HepG2 (cell line): ENCODE results near the gene PSMA3. TPM values are rescaled to one million over a fixed set of nuclear protein-coding genes. Genes with fewer than 3 reads are reported as not detected.

ENCODE experiments used
- DRAP1 ChIP-seq: IDR thresholded peaks from 2 replicates; pipeline ENCODE4 v1.6.1; 2016; ENCODE audit warnings: missing genetic modification reagents, missing compliant biosample characterization
- EEA1 ChIP-seq: sonication (generic); formaldehyde crosslinking; IDR thresholded peaks from 2 replicates; pipeline ENCODE4 v1.5.1; 2020; ENCODE audit warnings: mild to moderate bottlenecking, missing genetic modification reagents, borderline replicate concordance
- FOXA3 ChIP-seq: IDR thresholded peaks from 2 replicates; pipeline ENCODE4 v1.6.1; 2016; ENCODE audit warnings: missing genetic modification reagents, missing compliant biosample characterization
- HNRNPL ChIP-seq: fragments of 200-400 bp; formaldehyde crosslinking; IDR thresholded peaks from 2 replicates; pipeline ENCODE4 v1.6.1; 2017; ENCODE audit warnings: mild to moderate bottlenecking, low read depth, low read length
- KLF13 ChIP-seq: sonication (generic); formaldehyde crosslinking; IDR thresholded peaks from 2 replicates; pipeline ENCODE4 v1.4.0; 2020; ENCODE audit warnings: mild to moderate bottlenecking, missing genetic modification reagents
- MYC ChIP-seq: sonication (generic); formaldehyde crosslinking; IDR thresholded peaks from 2 replicates; pipeline ENCODE4 v1.9.0; 2021; ENCODE audit warnings: missing genetic modification reagents, borderline replicate concordance
- MYNN ChIP-seq: sonication (generic); formaldehyde crosslinking; IDR thresholded peaks from 2 replicates; pipeline ENCODE4 v1.4.0; 2020; ENCODE audit warnings: mild to moderate bottlenecking, low read depth, missing genetic modification reagents
- NFE2L2 ChIP-seq: fragments of 150-350 bp; IDR thresholded peaks from 2 replicates; pipeline ENCODE4 v1.6.1; 2014; ENCODE audit warnings: low read length
- SNAI1 ChIP-seq: sonication (generic); formaldehyde crosslinking; IDR thresholded peaks from 2 replicates; pipeline ENCODE4 v1.5.0; 2020; ENCODE audit warnings: mild to moderate bottlenecking, missing genetic modification reagents, borderline replicate concordance
- STAT5B ChIP-seq: sonication (generic); formaldehyde crosslinking; IDR thresholded peaks from 2 replicates; pipeline ENCODE4 v1.4.0; 2020; ENCODE audit warnings: missing genetic modification reagents
- TP53 ChIP-seq: sonication (generic); formaldehyde crosslinking; conservative IDR thresholded peaks from 2 replicates; pipeline ENCODE4 v1.4.0; 2020; ENCODE audit warnings: missing genetic modification reagents
- TSC22D2 ChIP-seq: sonication (generic); formaldehyde crosslinking; IDR thresholded peaks from 2 replicates; pipeline ENCODE4 v1.5.1; 2020; ENCODE audit warnings: missing genetic modification reagents, mild to moderate bottlenecking, borderline replicate concordance
- U2AF2 ChIP-seq: fragments of 200-400 bp; formaldehyde crosslinking; IDR thresholded peaks from 2 replicates; pipeline ENCODE4 v1.6.1; 2017; ENCODE audit warnings: low read depth, mild to moderate bottlenecking, low read length
- ZBTB25 ChIP-seq: IDR thresholded peaks from 2 replicates; pipeline ENCODE4 v1.6.1; 2018; ENCODE audit warnings: missing genetic modification reagents
- ZBTB33 ChIP-seq: sonication (generic); formaldehyde crosslinking; IDR thresholded peaks from 2 replicates; pipeline ENCODE4 v1.4.0; 2020; ENCODE audit warnings: missing genetic modification reagents
- ZKSCAN8 ChIP-seq: IDR thresholded peaks from 2 replicates; pipeline ENCODE4 v1.6.1; 2016; ENCODE audit warnings: borderline replicate concordance, missing genetic modification reagents, missing compliant biosample characterization
- ZNF564 ChIP-seq: sonication (generic); formaldehyde crosslinking; IDR thresholded peaks from 2 replicates; pipeline ENCODE4 v1.8.1; 2023; ENCODE audit warnings: mild to moderate bottlenecking, missing genetic modification reagents
- polyA plus RNA-seq, 8 experiments: library from polyadenylated mRNA; depleted of rRNA in 3 of 8; stranded (reverse) in 7 of 8; unstranded in 1 of 8; fragments of >200 nt; fragmentation: Illumina TruSeq in 4 of 8; extraction: Trizol in 4 of 8; gene quantifications; 2 replicates each; pipeline versions ENCODE4 v1.2.1 to v1.2.3, GENCODE V29; 2011 to 2016; ENCODE audit warnings: low read depth in 4 of 8, missing spikeins in 1 of 8, mixed read lengths in 1 of 8; ENCODE audit not compliant: insufficient read depth in 1 of 8
- total RNA-seq, 5 experiments: library from RNA; depleted of rRNA; stranded (reverse); fragments of >200 nt; fragmentation: Illumina TruSeq; extraction: Trizol; gene quantifications; 2 replicates each; pipeline ENCODE4 v1.2.3, GENCODE V29; 2016; ENCODE audit warnings: low read depth in 1 of 5
- TF ChIP-seq, protein P1 (sequence below), 2 experiments: sonication (generic) in 1 of 2; formaldehyde crosslinking in 1 of 2; IDR thresholded peaks; 2 replicates each; pipeline versions ENCODE4 v1.4.0 to v1.6.1; 2018 to 2020; ENCODE audit warnings: missing genetic modification reagents in 2 of 2, borderline replicate concordance in 1 of 2, low read depth in 1 of 2, mild to moderate bottlenecking in 1 of 2, missing biosample characterization in 1 of 2
- TF ChIP-seq, protein P2 (sequence below): sonication (generic); formaldehyde crosslinking; IDR thresholded peaks from 2 replicates; pipeline ENCODE4 v1.5.0; 2020; ENCODE audit warnings: missing genetic modification reagents, mild to moderate bottlenecking, borderline replicate concordance
- TF ChIP-seq, protein P3 (sequence below): IDR thresholded peaks from 2 replicates; pipeline ENCODE4 v1.6.1; 2016; ENCODE audit warnings: missing compliant biosample characterization, missing genetic modification reagents, borderline replicate concordance

Gene PSMA3
- total and polyA plus RNA-seq, 2 of the 13 experiments (the other 11 are each of a cell fraction or from before 2014, with no cell fraction given), result 232 to 275 TPM

DNA sequence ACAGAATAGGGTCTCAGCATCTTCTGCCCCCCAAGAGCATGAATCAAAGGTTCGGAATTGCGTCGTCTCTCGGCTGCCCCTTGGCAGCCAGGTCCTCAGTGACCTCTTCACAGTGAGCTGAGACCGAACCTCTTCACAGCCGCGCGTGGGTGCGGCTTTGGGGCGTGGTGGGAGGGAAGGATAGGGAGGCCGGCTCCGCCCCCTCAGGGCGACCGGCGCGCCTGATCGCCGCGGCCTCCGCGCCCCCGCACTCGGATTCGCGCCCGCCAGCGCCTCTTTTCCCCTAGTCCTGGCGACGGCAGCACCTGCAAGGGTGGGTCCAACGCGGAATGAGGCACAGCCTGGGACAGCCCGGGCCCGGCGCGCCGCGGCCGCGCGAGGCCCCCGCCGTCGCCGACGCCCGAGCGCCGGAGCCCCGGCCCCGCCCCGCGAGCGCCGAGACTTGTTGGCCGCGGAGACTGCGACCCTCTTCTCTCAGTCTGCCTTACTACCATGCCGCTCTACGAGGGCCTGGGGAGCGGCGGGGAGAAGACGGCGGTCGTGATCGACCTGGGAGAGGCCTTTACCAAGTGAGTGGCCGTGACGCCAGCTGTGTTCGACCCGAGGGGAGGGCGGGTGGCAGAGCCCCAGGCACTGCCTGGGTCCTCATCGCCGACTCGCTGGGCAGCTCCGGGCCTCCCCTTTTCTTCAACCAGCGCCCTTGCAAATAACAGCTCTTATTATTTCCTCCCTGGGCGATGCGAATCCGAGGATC, 44.7 kb upstream of the PSMA3 start, which contains the start of gene ACTR10 (continued):
- TF ChIP-seq ZBTB25 (no peak), TSC22D2 (no peak), ZKSCAN8 (CRISPR knock-in tag) (no peak), ZNF564 (CRISPR knock-in tag) (no peak), TP53 (CRISPR knock-in tag) (no peak), STAT5B (CRISPR knock-in tag) (no peak), MYC (CRISPR knock-in tag) (peak; percentile 56; the same call in 1 of the 2 replicates), ZBTB33 (CRISPR knock-in tag) (no peak), MYNN (no peak), NFE2L2 (no peak), FOXA3 (no peak), SNAI1 (CRISPR knock-in tag) (no peak; the same call in 1 of the 2 replicates), U2AF2 (no peak), DRAP1 (CRISPR knock-in tag) (peak; percentile 50; the same call in 1 of the 2 replicates), HNRNPL (0 out of 2 replicates have a peak, but pooled peaks have one; percentile 23), KLF13 (no peak), EEA1 (CRISPR knock-in tag) (0 out of 2 replicates have a peak, but pooled peaks have one; percentile 17)
- TF ChIP-seq, protein P1, sequence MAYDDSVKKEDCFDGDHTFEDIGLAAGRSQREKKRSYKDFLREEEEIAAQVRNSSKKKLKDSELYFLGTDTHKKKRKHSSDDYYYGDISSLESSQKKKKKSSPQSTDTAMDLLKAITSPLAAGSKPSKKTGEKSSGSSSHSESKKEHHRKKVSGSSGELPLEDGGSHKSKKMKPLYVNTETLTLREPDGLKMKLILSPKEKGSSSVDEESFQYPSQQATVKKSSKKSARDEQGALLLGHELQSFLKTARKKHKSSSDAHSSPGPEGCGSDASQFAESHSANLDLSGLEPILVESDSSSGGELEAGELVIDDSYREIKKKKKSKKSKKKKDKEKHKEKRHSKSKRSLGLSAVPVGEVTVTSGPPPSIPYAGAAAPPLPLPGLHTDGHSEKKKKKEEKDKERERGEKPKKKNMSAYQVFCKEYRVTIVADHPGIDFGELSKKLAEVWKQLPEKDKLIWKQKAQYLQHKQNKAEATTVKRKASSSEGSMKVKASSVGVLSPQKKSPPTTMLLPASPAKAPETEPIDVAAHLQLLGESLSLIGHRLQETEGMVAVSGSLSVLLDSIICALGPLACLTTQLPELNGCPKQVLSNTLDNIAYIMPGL (CRISPR knock-in tag; IDR thresholded peaks at IDR 0.05; ENCODE audit: borderline replicate concordance in 1 of 2, low read depth in 1 of 2), result 0 out of 4 replicates have a peak, but pooled peaks of 1 of the 2 experiments have one; percentile 36
- TF ChIP-seq, protein P2, sequence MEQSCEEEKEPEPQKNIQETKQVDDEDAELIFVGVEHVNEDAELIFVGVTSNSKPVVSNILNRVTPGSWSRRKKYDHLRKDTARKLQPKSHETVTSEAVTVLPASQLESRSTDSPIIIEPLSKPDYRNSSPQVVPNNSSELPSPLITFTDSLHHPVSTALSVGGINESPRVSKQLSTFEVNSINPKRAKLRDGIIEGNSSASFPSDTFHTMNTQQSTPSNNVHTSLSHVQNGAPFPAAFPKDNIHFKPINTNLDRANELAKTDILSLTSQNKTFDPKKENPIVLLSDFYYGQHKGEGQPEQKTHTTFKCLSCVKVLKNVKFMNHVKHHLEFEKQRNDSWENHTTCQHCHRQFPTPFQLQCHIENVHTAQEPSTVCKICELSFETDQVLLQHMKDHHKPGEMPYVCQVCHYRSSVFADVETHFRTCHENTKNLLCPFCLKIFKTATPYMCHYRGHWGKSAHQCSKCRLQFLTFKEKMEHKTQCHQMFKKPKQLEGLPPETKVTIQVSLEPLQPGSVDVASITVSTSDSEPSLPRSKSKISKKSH, result no peak
- TF ChIP-seq, protein P3, sequence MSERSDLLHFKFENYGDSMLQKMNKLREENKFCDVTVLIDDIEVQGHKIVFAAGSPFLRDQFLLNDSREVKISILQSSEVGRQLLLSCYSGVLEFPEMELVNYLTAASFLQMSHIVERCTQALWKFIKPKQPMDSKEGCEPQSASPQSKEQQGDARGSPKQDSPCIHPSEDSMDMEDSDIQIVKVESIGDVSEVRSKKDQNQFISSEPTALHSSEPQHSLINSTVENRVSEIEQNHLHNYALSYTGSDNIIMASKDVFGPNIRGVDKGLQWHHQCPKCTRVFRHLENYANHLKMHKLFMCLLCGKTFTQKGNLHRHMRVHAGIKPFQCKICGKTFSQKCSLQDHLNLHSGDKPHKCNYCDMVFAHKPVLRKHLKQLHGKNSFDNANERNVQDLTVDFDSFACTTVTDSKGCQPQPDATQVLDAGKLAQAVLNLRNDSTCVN (CRISPR knock-in tag), result no peak
